Activated CD4-positive, alpha-beta T cell treated with anti-CD3 and anti-CD28 coated beads for 4 hours (primary cell): ENCODE data around the gene FBXO21.
"Not testable (repeated sequence)": the region's sequence is repeated elsewhere in the genome, so short reads cannot be mapped to it uniquely, and the experiment has no call there.

Experiments
- DNase-seq, 2 donors: peaks; one replicate each; pipeline ENCODE4 v3.0.0-alpha.2; 2020

Gene FBXO21

GRCh38 chr12:117199956-117200744 lies 9.9 kb upstream of the FBXO21 start:
- DNase-seq, result not testable (repeated sequence)

GRCh38 chr12:117196334-117196733 lies 6.1 kb upstream of the FBXO21 start:
- DNase-seq, result not testable (repeated sequence)

- DNase-seq, result not testable (repeated sequence)
Measured at GRCh38 chr12:117195027-117195426, 4.8 kb upstream of the FBXO21 start.

GRCh38 chr12:117193903-117194302 lies 3.6 kb upstream of the FBXO21 start:
- no peak for DNase-seq

GRCh38 chr12:117192581-117192980 lies 2.3 kb upstream of the FBXO21 start:
- not testable (repeated sequence) for DNase-seq

GRCh38 chr12:117192057-117192456 lies 1.8 kb upstream of the FBXO21 start:
- no peak for DNase-seq

GRCh38 chr12:117189725-117190209 lies 503 bp downstream of the FBXO21 start:
- DNase-seq, result peak; percentile 27 to 31

- peak in 1 of 2 donors; percentile 2 for DNase-seq
Measured at GRCh38 chr12:117188961-117189724, 1.1 kb downstream of the FBXO21 start.

GRCh38 chr12:117188121-117188665 lies 2.1 kb downstream of the FBXO21 start:
- DNase-seq, result no peak

GRCh38 chr12:117187421-117187820 lies 2.8 kb downstream of the FBXO21 start:
- no peak for DNase-seq

- no peak for DNase-seq
Measured at GRCh38 chr12:117182866-117183265, 7.4 kb downstream of the FBXO21 start.

GRCh38 chr12:117181468-117181843 lies 8.8 kb downstream of the FBXO21 start:
- DNase-seq, result not testable (repeated sequence)

- DNase-seq, result no peak
Measured at GRCh38 chr12:117180758-117181467, 9.4 kb downstream of the FBXO21 start.

- DNase-seq, result no peak
Measured at GRCh38 chr12:117178745-117179144, 11.5 kb downstream of the FBXO21 start.

GRCh38 chr12:117178301-117178700 lies 12.0 kb downstream of the FBXO21 start:
- no peak for DNase-seq

GRCh38 chr12:117172168-117172567 lies 18.1 kb downstream of the FBXO21 start:
- no peak for DNase-seq

GRCh38 chr12:117171499-117172162 lies 18.6 kb downstream of the FBXO21 start:
- DNase-seq, result no peak

GRCh38 chr12:117169548-117169947 lies 20.7 kb downstream of the FBXO21 start:
- no peak for DNase-seq

GRCh38 chr12:117168976-117169375 lies 21.3 kb downstream of the FBXO21 start:
- no peak for DNase-seq

GRCh38 chr12:117167769-117168168 lies 22.5 kb downstream of the FBXO21 start:
- DNase-seq, result no peak

- no peak for DNase-seq
Measured at GRCh38 chr12:117166107-117166506, 24.2 kb downstream of the FBXO21 start.

GRCh38 chr12:117165342-117165741 lies 24.9 kb downstream of the FBXO21 start:
- no peak for DNase-seq
